ENCODE data around the gene AKR7A3.

AKR7A3 gene

DNA sequence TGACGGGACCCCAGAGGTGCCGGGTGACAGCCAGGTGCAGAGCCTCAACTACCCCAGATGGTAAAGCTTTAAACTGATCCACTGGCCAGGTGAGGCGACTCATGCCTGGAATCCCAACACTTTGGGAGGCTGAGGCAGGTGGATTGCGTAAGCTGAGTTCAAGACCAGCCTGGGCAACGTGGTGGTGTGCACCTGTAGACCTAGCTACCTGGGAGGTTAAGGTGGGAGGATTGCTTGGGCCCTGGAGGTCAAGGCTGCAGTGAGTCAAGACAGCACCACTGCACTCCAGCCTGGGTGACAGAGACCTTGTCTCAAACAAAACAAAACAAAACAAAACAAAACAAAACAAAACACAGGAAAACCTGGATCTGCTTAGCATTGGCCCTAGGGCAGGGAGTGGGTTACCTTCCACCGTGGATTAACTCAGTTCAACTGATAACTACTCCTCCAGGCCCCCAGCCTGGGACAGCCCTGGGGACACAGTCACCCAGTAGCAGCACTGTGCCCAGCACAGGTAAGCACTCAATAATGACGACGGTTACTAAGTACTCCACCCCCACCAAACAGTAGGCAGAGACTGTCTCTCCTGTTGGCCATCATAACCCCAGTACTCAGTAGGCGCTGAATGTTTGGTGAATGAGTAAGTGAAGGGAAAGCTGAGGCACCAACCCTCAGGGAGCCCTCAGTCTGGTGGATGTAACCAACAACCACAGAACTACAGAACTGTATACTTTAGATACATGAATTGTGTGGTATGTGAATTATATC lies 45.2 kb upstream of the AKR7A3 start:
- Histone ChIP-seq H4K91ac (ENCODE audit: low read length) (no peak overlapping the region), H3K27ac (ENCODE audit: low read length, poor library complexity, severe bottlenecking) (no peak overlapping the region), H3K4me1 (ENCODE audit: control insufficient read depth, insufficient read depth, low read depth, low read length) (peaks cover 16% of the 10 kb centered on the region), H3K4ac (ENCODE audit: low read depth in 1 of 2, low read length in 2 of 2) (no peak overlapping the region), H2BK120ac (ENCODE audit: low read depth, low read length) (no peak overlapping the region), H3K4me3 (ENCODE audit: insufficient read depth in 1 of 2, low read depth in 1 of 2, low read length in 2 of 2) (no peak overlapping the region), H3K27me3 (ENCODE audit: control insufficient read depth in 1 of 2, insufficient read depth in 1 of 2, low read length in 2 of 2) (no peaks in the 10 kb centered on the region), H3K14ac (ENCODE audit: low read length in 2 of 2) (no peak overlapping the region), H2AFZ (ENCODE audit: low read depth, low read length) (no peak overlapping the region), H3K9ac (ENCODE audit: low read length) (no peak overlapping the region), H2BK12ac (ENCODE audit: low read length in 2 of 2) (no peak overlapping the region), H4K8ac (ENCODE audit: low read length) (peak overlapping the region; percentile 13), H3K23ac (ENCODE audit: low read length in 2 of 2) (no peak overlapping the region), H2AK5ac (ENCODE audit: low read length, severe bottlenecking) (no peak overlapping the region), H2BK15ac (ENCODE audit: low read depth, poor library complexity, severe bottlenecking) (no peak overlapping the region), H2BK5ac (ENCODE audit: low read depth, low read length, poor library complexity, severe bottlenecking) (no peak overlapping the region), H3K79me1 (replicated peaks; ENCODE audit: low read length, poor library complexity, severe bottlenecking) (no peaks in the 10 kb centered on the region), H3K18ac (ENCODE audit: low read depth in 1 of 2, low read length in 2 of 2) (no peak overlapping the region), H3K36me3 (ENCODE audit: control insufficient read depth in 1 of 2, insufficient read depth in 2 of 2, low read depth in 1 of 2, low read length in 2 of 2) (peaks cover 33 to 45% of the 10 kb centered on the region in 2 experiments), H3K4me2 (ENCODE audit: low read length, poor library complexity, severe bottlenecking) (no peak overlapping the region), H3K9me3 (ENCODE audit: control insufficient read depth, low read length) (no peaks in the 10 kb centered on the region)
- no peak for DNase-seq
- WGBS = 77% methylated on average over 6 of the region's 9 CpGs

DNA sequence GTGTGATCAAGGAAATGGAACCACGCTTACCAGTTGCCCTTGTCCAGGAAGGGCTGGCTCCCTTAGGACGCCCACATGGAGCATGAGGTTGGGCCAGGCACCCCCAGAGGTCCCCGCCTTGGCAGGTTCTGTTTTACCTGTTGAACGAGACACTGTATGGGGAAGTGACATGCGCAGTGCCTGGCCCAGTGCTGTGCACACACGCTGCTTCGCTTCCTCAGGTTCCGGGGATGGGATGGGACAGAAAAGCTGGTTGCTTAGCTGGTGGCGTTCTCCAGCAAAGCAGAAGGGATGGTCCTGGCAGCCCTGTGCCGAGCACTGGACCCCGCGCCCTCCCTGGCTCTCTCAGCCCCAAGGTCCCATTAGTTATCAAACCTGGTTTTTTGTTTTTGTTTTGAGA lies 44.3 kb upstream of the AKR7A3 start:
- no peak overlapping the region for H4K91ac ChIP-seq (ENCODE audit: low read length)

DNA sequence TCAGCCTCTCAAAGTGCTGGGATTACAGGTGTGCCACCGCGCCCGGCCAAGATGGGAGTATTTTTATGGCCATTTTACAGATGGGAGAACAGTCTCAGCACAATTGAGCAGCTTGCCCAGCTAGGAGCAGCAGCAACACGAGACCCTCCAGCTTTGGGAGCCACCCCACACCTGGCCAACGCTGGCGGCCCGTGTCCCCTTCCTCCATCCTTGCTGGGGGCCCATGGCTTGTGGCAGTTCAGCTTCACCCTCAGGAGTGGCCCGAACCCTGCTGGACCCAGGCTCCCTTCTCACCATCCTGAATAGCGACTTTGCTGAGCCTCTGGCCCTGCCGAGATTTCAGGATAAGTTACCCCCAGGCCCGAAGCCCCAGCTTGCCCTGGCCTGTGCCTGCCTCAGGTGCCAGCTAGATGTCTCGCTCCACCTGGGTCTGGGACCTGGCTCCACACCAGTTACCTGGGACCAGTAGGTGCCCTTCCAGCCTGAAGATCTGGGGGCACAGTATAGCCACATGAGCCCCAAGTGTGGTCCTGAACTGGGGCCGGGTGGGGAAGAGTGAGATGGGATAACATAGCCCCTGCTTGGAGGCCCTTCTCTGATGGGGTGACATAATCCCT lies 42.8 kb upstream of the AKR7A3 start:
- H4K91ac ChIP-seq (ENCODE audit: low read length) = no peak overlapping the region
- H3K18ac ChIP-seq (ENCODE audit: low read depth in 1 of 2, low read length in 2 of 2) = no peak overlapping the region
- H3K27ac ChIP-seq (ENCODE audit: low read length, poor library complexity, severe bottlenecking) = no peak overlapping the region
- no peak overlapping the region for H3K4me3 ChIP-seq (ENCODE audit: insufficient read depth in 1 of 2, low read depth in 1 of 2, low read length in 2 of 2)
- peaks cover 36 to 52% of the 10 kb centered on the region in 2 experiments for H3K36me3 ChIP-seq (ENCODE audit: control insufficient read depth in 1 of 2, insufficient read depth in 2 of 2, low read depth in 1 of 2, low read length in 2 of 2)
- H2BK12ac ChIP-seq (ENCODE audit: low read length in 2 of 2) = no peak overlapping the region
- no peak overlapping the region for H2AK5ac ChIP-seq (ENCODE audit: low read length, severe bottlenecking)
- H3K4me2 ChIP-seq (ENCODE audit: low read length, poor library complexity, severe bottlenecking) = no peak overlapping the region
- H2AFZ ChIP-seq (ENCODE audit: low read depth, low read length) = no peak overlapping the region
- no peaks in the 10 kb centered on the region for H3K27me3 ChIP-seq (ENCODE audit: control insufficient read depth in 1 of 2, insufficient read depth in 1 of 2, low read length in 2 of 2)
- H2BK5ac ChIP-seq (ENCODE audit: low read depth, low read length, poor library complexity, severe bottlenecking) = no peak overlapping the region
- no peak overlapping the region for H2BK15ac ChIP-seq (ENCODE audit: low read depth, poor library complexity, severe bottlenecking)
- H3K9ac ChIP-seq (ENCODE audit: low read length) = no peak overlapping the region
- H3K9me3 ChIP-seq (ENCODE audit: control insufficient read depth, low read length) = no peaks in the 10 kb centered on the region
- H3K14ac ChIP-seq (ENCODE audit: low read length in 2 of 2) = no peak overlapping the region
- H3K79me1 ChIP-seq (replicated peaks; ENCODE audit: low read length, poor library complexity, severe bottlenecking) = no peaks in the 10 kb centered on the region
- no peak overlapping the region for H4K8ac ChIP-seq (ENCODE audit: low read length)
- WGBS = 96% methylated on average over 13 of the region's 13 CpGs
- H3K4ac ChIP-seq (ENCODE audit: low read depth in 1 of 2, low read length in 2 of 2) = no peak overlapping the region
- no peak for DNase-seq
- no peak overlapping the region for H3K23ac ChIP-seq (ENCODE audit: low read length in 2 of 2)
- no peak overlapping the region for H2BK120ac ChIP-seq (ENCODE audit: low read depth, low read length)
- H3K4me1 ChIP-seq (ENCODE audit: control insufficient read depth, insufficient read depth, low read depth, low read length) = peaks cover 4% of the 10 kb centered on the region

More for the DNA sequence above, 44.3 kb upstream of the AKR7A3 start:
- H2BK15ac ChIP-seq (ENCODE audit: low read depth, poor library complexity, severe bottlenecking) = no peak overlapping the region
- WGBS = 94% methylated on average over 9 of the region's 12 CpGs
- peaks cover 33 to 45% of the 10 kb centered on the region in 2 experiments for H3K36me3 ChIP-seq (ENCODE audit: control insufficient read depth in 1 of 2, insufficient read depth in 2 of 2, low read depth in 1 of 2, low read length in 2 of 2)
- no peak for DNase-seq
- H3K9ac ChIP-seq (ENCODE audit: low read length) = no peak overlapping the region
- H4K8ac ChIP-seq (ENCODE audit: low read length) = no peak overlapping the region
- no peaks in the 10 kb centered on the region for H3K9me3 ChIP-seq (ENCODE audit: control insufficient read depth, low read length)
- H3K27me3 ChIP-seq (ENCODE audit: control insufficient read depth in 1 of 2, insufficient read depth in 1 of 2, low read length in 2 of 2) = no peaks in the 10 kb centered on the region
- no peak overlapping the region for H2BK120ac ChIP-seq (ENCODE audit: low read depth, low read length)
- H3K4me3 ChIP-seq (ENCODE audit: insufficient read depth in 1 of 2, low read depth in 1 of 2, low read length in 2 of 2) = no peak overlapping the region
- H2BK5ac ChIP-seq (ENCODE audit: low read depth, low read length, poor library complexity, severe bottlenecking) = no peak overlapping the region
- no peaks in the 10 kb centered on the region for H3K79me1 ChIP-seq (replicated peaks; ENCODE audit: low read length, poor library complexity, severe bottlenecking)
- no peak overlapping the region for H2AK5ac ChIP-seq (ENCODE audit: low read length, severe bottlenecking)
- no peak overlapping the region for H3K18ac ChIP-seq (ENCODE audit: low read depth in 1 of 2, low read length in 2 of 2)
- no peak overlapping the region for H3K4me2 ChIP-seq (ENCODE audit: low read length, poor library complexity, severe bottlenecking)
- no peak overlapping the region for H3K27ac ChIP-seq (ENCODE audit: low read length, poor library complexity, severe bottlenecking)
- no peak overlapping the region for H2AFZ ChIP-seq (ENCODE audit: low read depth, low read length)
- H2BK12ac ChIP-seq (ENCODE audit: low read length in 2 of 2) = no peak overlapping the region
- no peak overlapping the region for H3K23ac ChIP-seq (ENCODE audit: low read length in 2 of 2)
- peaks cover 15% of the 10 kb centered on the region for H3K4me1 ChIP-seq (ENCODE audit: control insufficient read depth, insufficient read depth, low read depth, low read length)
- no peak overlapping the region for H3K4ac ChIP-seq (ENCODE audit: low read depth in 1 of 2, low read length in 2 of 2)
- H3K14ac ChIP-seq (ENCODE audit: low read length in 2 of 2) = no peak overlapping the region

DNA sequence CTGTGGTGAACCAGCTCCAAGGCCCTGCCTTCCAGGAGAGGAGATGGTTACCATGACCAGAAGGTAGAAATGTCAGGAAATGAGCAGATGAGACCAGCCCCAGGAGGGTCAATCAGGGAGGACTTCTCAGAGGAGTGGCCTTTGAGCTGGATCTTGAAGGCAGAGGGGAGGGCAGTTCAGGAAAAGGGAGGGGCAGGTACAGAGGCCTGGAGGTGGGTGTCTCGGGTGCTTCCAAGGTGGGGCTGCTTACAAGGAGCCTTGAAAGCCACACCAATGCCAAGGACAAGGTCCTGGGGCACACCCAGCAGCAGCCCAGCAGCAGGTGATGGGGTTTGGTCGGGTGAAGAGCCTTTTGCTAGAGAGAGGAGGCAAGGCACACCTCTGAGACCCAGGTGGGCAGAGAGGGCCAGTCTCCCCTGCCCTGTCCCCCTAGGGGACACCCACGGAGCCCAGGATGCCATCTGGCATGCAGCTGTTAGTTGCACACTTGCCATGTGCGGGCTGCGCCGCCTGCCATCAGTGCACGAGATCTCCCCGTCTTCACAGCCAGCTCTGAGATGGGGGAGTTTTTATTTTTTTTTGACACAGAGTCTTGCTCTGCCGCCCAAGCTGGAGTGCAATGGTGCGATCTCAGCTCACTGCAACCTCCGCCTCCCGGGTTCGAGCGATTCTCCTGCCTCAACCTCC lies 42.0 kb upstream of the AKR7A3 start:
- Histone ChIP-seq H2AK5ac (ENCODE audit: low read length, severe bottlenecking) (no peak overlapping the region), H3K18ac (ENCODE audit: low read depth in 1 of 2, low read length in 2 of 2) (no peak overlapping the region), H3K4me2 (ENCODE audit: low read length, poor library complexity, severe bottlenecking) (no peak overlapping the region), H3K9me3 (ENCODE audit: control insufficient read depth, low read length) (no peaks in the 10 kb centered on the region), H3K4me1 (ENCODE audit: control insufficient read depth, insufficient read depth, low read depth, low read length) (peaks cover 3% of the 10 kb centered on the region), H3K27ac (ENCODE audit: low read length, poor library complexity, severe bottlenecking) (no peak overlapping the region), H2BK12ac (ENCODE audit: low read length in 2 of 2) (no peak overlapping the region), H3K27me3 (ENCODE audit: control insufficient read depth in 1 of 2, insufficient read depth in 1 of 2, low read length in 2 of 2) (no peaks in the 10 kb centered on the region), H4K8ac (ENCODE audit: low read length) (no peak overlapping the region), H2BK5ac (ENCODE audit: low read depth, low read length, poor library complexity, severe bottlenecking) (no peak overlapping the region), H2AFZ (ENCODE audit: low read depth, low read length) (no peak overlapping the region), H3K36me3 (ENCODE audit: control insufficient read depth in 1 of 2, insufficient read depth in 2 of 2, low read depth in 1 of 2, low read length in 2 of 2) (peaks cover 44 to 60% of the 10 kb centered on the region in 2 experiments), H3K23ac (ENCODE audit: low read length in 2 of 2) (no peak overlapping the region), H3K9ac (ENCODE audit: low read length) (no peak overlapping the region), H3K4ac (ENCODE audit: low read depth in 1 of 2, low read length in 2 of 2) (no peak overlapping the region), H4K91ac (ENCODE audit: low read length) (no peak overlapping the region), H3K79me1 (replicated peaks; ENCODE audit: low read length, poor library complexity, severe bottlenecking) (peaks cover 2% of the 10 kb centered on the region), H2BK15ac (ENCODE audit: low read depth, poor library complexity, severe bottlenecking) (no peak overlapping the region), H3K4me3 (ENCODE audit: insufficient read depth in 1 of 2, low read depth in 1 of 2, low read length in 2 of 2) (no peak overlapping the region), H3K14ac (ENCODE audit: low read length in 2 of 2) (no peak overlapping the region), H2BK120ac (ENCODE audit: low read depth, low read length) (no peak overlapping the region)
- DNase-seq = no peak
- WGBS = 94% methylated on average over 14 of the region's 14 CpGs
